Astrocyte (in vitro differentiated cells and primary cell): Measurements from ENCODE around the gene ANAPC1. TPM values are rescaled to one million over a fixed set of nuclear protein-coding genes. Genes with fewer than 3 reads are reported as not detected.
"Not testable (repeated sequence)": the region's sequence is repeated elsewhere in the genome, so short reads cannot be mapped to it uniquely, and the experiment has no call there.

Source experiments
- DNase-seq: peaks from one replicate; pipeline ENCODE4 v3.0.0-alpha.2; 2010; ENCODE audit warnings: low read depth
- FAIRE-seq: peaks from 2 replicates; lab custom pipeline; 2011; peaks lifted over from hg19 to GRCh38; lab: Jason Lieb, UNC
- H2AFZ ChIP-seq: 2 replicates; pipeline ENCODE4 v1.6.0; 2012; ENCODE audit warnings: low read depth, low read length, inconsistent platforms
- H3K27ac ChIP-seq: 2 replicates; pipeline ENCODE4 v1.5.1; 2011; ENCODE audit warnings: low read depth, low read length, inconsistent platforms
- H3K27me3 ChIP-seq: 2 replicates; pipeline ENCODE4 v1.6.0; 2011; ENCODE audit warnings: low read length, inconsistent platforms; ENCODE audit not compliant: insufficient read depth
- H3K36me3 ChIP-seq: 2 replicates; pipeline ENCODE4 v1.5.1; 2011; ENCODE audit warnings: low read length, inconsistent platforms; ENCODE audit not compliant: insufficient read depth
- H3K4me1 ChIP-seq: 2 replicates; pipeline ENCODE4 v1.5.1; 2011; ENCODE audit warnings: low read length, inconsistent platforms; ENCODE audit not compliant: insufficient read depth
- H3K4me2 ChIP-seq: 2 replicates; pipeline ENCODE4 v1.6.0; 2012; ENCODE audit warnings: low read length, inconsistent platforms
- H3K4me3 ChIP-seq: 2 replicates; pipeline ENCODE4 v1.5.1; 2011; ENCODE audit warnings: low read depth, mild to moderate bottlenecking, low read length, inconsistent platforms; ENCODE audit not compliant: insufficient read depth
- H3K79me2 ChIP-seq: 2 replicates; pipeline ENCODE4 v1.6.0; 2012; ENCODE audit warnings: mild to moderate bottlenecking, low read length, inconsistent platforms; ENCODE audit not compliant: insufficient read depth
- H3K9ac ChIP-seq: 2 replicates; pipeline ENCODE4 v1.6.0; 2012; ENCODE audit warnings: mild to moderate bottlenecking, low read length, inconsistent platforms
- H3K9me3 ChIP-seq: 2 replicates; pipeline ENCODE4 v1.5.1; 2012; ENCODE audit warnings: low read depth, mild to moderate bottlenecking, low read length, inconsistent platforms; ENCODE audit not compliant: insufficient read depth
- H4K20me1 ChIP-seq: 2 replicates; pipeline ENCODE4 v1.6.0; 2012; ENCODE audit warnings: low read length, inconsistent platforms; ENCODE audit not compliant: insufficient read depth
- H3K27ac Mint-ChIP-seq: one replicate; pipeline ENCODE4 v1.8.0; 2021; ENCODE audit warnings: mild to moderate bottlenecking, mixed read lengths; ENCODE audit not compliant: unreplicated experiment
- H3K27me3 Mint-ChIP-seq: one replicate; pipeline ENCODE4 v1.8.0; 2021; ENCODE audit warnings: low read depth, mixed read lengths; ENCODE audit not compliant: unreplicated experiment
- H3K36me3 Mint-ChIP-seq: one replicate; pipeline ENCODE4 v1.8.0; 2021; ENCODE audit warnings: low read depth, mixed read lengths; ENCODE audit not compliant: unreplicated experiment
- H3K4me1 Mint-ChIP-seq: one replicate; pipeline ENCODE4 v1.8.0; 2021; ENCODE audit warnings: low read depth, mixed read lengths; ENCODE audit not compliant: unreplicated experiment
- H3K4me3 Mint-ChIP-seq: one replicate; pipeline ENCODE4 v1.8.0; 2021; ENCODE audit warnings: mild to moderate bottlenecking, moderate library complexity, mixed read lengths; ENCODE audit not compliant: unreplicated experiment
- H3K9me3 Mint-ChIP-seq: one replicate; pipeline ENCODE4 v1.8.0; 2021; ENCODE audit warnings: mild to moderate bottlenecking, mixed read lengths; ENCODE audit not compliant: unreplicated experiment
- CTCF ChIP-seq: IDR thresholded peaks from 2 replicates; pipeline ENCODE4 v1.5.1; 2011; ENCODE audit warnings: low read depth, mild to moderate bottlenecking, inconsistent platforms, low read length, moderate library complexity; ENCODE audit not compliant: insufficient read depth
- total RNA-seq: library from RNA; stranded (reverse); gene quantifications from 2 replicates; pipeline ENCODE4 v1.2.1, GENCODE V29; 2021

The ANAPC1 gene
- total RNA-seq, 1 donor from 2014 or later = 40.7 TPM

- H3K27me3 ChIP-seq, H3K36me3 Mint-ChIP-seq, DNase-seq, H2AFZ ChIP-seq, H3K79me2 ChIP-seq, H3K9ac ChIP-seq, H3K4me3 Mint-ChIP-seq, H3K9me3 ChIP-seq, H3K27ac ChIP-seq, H3K9me3 Mint-ChIP-seq, H3K27me3 Mint-ChIP-seq, H3K36me3 ChIP-seq, H4K20me1 ChIP-seq, H3K4me1 Mint-ChIP-seq, H3K4me2 ChIP-seq, H3K27ac Mint-ChIP-seq, H3K4me1 ChIP-seq, H3K4me3 ChIP-seq: not testable (repeated sequence)
- TF ChIP-seq CTCF = peak; percentile 25
- FAIRE-seq = peak; percentile 81
Observed at GRCh38 chr2:111747410-111748115, 136.4 kb downstream of the ANAPC1 start.

GRCh38 chr2:111744751-111745150 lies 139.2 kb downstream of the ANAPC1 start:
- FAIRE-seq = not testable (repeated sequence)

GRCh38 chr2:111741517-111741916 lies 142.5 kb downstream of the ANAPC1 start:
- H3K27me3 ChIP-seq, H3K27me3 Mint-ChIP-seq, DNase-seq, H3K4me1 ChIP-seq, H3K79me2 ChIP-seq, H3K4me1 Mint-ChIP-seq, H3K4me2 ChIP-seq, H3K36me3 ChIP-seq, H3K9ac ChIP-seq, H3K27ac Mint-ChIP-seq, H2AFZ ChIP-seq, H3K4me3 ChIP-seq, H3K36me3 Mint-ChIP-seq, H3K4me3 Mint-ChIP-seq, H3K9me3 Mint-ChIP-seq, FAIRE-seq, H3K9me3 ChIP-seq, H3K27ac ChIP-seq, H4K20me1 ChIP-seq: not testable (repeated sequence)

More at GRCh38 chr2:111744751-111745150, 139.2 kb downstream of the ANAPC1 start:
- H3K36me3 ChIP-seq, H3K4me2 ChIP-seq, H3K4me3 ChIP-seq, H3K36me3 Mint-ChIP-seq, H3K9ac ChIP-seq, H3K27me3 ChIP-seq, H3K4me3 Mint-ChIP-seq, DNase-seq, H3K27ac Mint-ChIP-seq, H3K27me3 Mint-ChIP-seq, H3K27ac ChIP-seq, H3K9me3 Mint-ChIP-seq, H3K9me3 ChIP-seq, H2AFZ ChIP-seq, H3K4me1 ChIP-seq, H3K4me1 Mint-ChIP-seq, H4K20me1 ChIP-seq, H3K79me2 ChIP-seq: not testable (repeated sequence)
